GM18867 (cell line): ENCODE results near the gene LPO.

Experiments used
- ATAC-seq: cut with Tn5 transposase; IDR thresholded peaks from one replicate; pipeline ENCODE4 v1.9.1; 2021; ENCODE audit warnings: mild to moderate bottlenecking, moderate library complexity; ENCODE audit not compliant: unreplicated experiment

The LPO gene

GRCh38 chr17:58302919-58303585 lies 64.7 kb downstream of the LPO start:
- no peak for ATAC-seq

DNA sequence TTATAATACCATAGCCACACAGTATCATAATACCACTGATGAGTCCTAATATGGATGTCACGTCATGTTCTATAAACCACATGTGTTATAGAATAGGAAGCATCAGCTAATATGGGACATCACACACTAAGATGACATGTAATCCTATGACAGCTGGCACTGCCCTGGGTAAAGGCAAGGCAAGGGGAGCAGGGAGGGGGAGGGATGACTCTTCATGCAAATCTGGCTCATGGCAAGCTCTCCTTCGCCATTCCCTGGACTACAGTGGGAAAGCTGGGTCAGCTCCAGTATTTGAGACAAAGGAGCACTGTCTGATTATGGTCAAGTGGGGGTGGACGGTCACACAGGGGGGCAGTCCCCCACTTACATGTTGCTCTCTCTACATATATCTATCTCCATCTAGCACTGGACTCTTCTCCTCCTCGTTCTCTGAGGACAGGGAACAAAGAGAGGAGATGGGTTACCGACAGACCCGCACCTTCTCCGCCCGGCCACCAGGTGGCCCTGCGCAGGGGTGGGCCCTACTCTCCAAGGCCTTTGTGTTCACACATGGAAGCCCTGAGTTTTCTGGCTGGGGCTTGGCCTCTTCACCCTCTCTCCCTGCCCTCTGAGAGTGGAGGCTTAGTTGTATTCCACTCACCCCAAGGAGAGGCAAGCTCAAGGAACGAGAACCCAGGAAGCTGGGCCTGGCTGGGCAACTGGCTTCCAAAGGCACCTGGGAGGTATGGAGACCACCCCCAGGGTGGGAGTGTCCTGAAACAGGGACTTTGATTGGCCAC lies 65.8 kb downstream of the LPO start:
- ATAC-seq = no peak

DNA sequence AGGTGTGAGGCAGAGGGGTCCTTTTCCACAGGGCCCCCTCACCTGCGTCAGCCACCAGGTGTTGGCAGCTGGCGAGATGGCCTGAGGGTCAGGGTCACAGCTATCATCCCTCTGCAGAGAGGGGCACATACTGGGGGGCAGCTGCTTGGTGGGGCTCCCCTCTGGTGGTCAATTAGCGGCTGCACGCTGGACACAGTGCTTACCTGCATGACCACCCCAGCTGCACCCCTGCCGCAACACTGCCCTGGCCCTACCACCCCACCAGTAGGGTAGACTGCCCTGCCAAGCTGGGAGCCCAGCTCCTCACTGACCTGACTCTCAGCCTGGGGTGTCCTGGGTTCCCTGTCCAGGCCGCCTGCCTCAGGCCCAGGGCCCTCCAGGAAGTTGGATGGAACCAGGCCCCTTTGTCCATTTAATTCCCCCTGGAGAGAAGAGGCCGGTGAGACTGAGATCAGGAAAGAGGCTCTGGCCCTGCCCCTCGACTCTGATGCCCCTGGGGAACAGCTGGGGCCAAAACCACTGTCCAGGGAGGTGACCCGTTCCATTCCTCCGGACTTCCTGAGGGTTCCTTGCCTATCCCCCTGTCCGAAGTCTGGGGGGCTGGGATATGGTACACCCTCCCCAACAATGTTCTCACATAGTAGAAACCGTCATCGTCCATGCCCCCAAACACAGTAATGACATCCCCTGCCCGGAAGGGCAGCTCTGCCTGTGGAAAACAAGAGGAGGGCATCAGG lies 66.5 kb downstream of the LPO start:
- ATAC-seq = no peak

DNA sequence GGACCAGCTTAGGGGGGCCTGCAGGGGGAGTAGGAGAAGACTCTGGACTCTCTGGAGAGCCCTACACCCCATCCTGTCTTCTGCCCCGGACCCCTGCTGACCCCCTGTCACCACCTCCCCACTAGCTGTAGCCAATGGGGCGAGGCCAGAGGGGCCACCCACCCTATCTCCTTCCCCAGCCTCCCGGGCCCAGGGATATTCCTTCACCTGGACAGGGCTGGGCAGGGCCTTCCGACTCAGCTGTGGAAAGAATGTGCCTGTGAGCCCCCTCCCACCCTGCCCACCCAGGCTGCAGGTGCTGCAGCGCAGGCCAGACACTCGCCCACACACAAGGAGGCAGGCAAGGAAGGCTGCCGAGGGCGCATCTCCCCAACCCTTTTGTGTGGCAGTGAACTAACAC lies 67.2 kb downstream of the LPO start:
- no peak for ATAC-seq

DNA sequence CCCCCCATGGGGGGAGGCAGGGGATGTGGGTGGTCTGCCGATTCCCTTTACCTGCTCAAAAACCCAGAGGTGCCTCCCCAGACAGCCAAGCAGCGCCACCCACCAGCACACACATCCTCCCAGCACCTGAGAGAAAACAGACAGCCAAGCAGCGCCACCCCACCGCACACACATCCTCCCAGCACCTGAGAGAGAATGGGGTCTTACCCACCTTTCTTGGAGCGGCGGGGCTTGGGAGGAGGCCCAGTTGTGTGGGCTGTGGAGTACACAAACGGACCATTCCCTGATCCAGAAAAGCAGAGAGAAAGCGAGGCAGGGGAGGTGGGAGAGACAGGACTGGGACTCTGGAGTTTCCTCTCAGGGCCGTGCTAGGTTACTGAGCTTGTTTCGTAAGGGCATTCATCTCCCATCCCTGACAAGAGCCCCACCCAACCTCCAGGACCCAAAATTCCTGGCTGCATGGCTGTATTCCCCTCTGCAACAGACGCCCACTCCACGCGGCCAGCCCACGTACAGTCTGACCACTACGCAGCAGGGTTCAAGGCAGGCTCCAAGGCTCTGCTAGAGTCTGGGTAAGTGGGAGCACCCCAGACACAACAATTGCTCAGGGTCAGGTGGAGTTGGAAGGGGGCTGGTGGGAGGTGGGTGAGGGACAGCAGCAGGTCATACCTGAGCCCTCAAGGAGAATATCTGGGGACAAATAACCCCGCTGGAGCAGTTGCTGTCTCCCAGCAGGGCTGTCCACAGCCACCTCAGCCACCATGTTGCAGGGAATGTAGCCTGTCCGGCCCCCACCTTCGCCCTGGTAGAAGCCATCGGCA lies 68.0 kb downstream of the LPO start:
- ATAC-seq = no peak

GRCh38 chr17:58307468-58308172 lies 69.2 kb downstream of the LPO start:
- no peak for ATAC-seq

GRCh38 chr17:58308173-58308984 lies 70.0 kb downstream of the LPO start:
- no peak for ATAC-seq

- ATAC-seq = no peak
Observed at GRCh38 chr17:58308985-58309917, 70.9 kb downstream of the LPO start.

GRCh38 chr17:58309918-58310259 lies 71.5 kb downstream of the LPO start:
- no peak for ATAC-seq

GRCh38 chr17:58310511-58311428 lies 72.4 kb downstream of the LPO start:
- ATAC-seq = no peak

GRCh38 chr17:58311429-58311894 lies 73.1 kb downstream of the LPO start:
- ATAC-seq = no peak

GRCh38 chr17:58312021-58312630 lies 73.7 kb downstream of the LPO start:
- no peak for ATAC-seq

- ATAC-seq = no peak
Observed at GRCh38 chr17:58312829-58313228, 74.4 kb downstream of the LPO start.

DNA sequence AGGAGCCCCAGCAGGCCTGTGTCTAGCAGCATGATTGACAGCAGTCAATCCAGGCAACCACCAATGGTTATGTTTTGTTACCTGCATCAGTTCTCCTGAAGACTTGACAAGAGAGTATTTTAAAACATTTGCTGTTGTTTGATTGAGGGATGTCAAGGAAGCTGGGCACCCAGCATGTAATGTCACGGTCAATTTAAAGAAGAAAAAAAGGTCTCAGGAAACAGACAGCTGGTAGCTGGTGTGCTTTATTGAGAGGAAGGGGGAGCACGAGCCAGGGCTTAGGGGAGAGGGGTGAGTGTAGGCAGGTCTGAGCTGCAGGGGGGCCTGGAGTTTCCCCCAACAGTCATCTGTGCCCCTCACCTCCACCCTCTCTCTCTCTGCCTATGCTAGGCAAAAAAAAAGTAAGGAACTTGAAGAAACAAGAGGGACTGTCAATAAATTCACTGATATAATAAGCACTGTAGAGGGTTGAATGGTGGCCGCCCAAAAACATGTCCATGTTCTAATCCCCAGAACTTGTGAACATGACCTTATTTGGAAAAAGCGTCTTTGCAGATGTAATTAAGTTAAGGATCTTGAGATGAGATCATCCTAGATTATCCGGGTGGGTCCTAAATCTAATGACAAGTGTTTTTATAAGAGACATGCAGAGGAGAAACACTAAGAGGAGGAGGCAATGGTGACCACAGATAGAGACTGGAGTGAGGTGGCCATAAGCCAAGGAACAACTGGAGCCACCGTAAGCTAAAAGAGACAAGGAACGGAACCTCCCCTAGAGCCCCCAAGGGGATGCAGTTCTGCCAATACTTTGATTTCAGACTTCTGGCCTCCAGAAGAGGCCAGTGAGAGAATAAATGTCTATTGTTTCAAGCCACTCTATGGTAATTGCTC lies 75.7 kb downstream of the LPO start:
- no peak for ATAC-seq

DNA sequence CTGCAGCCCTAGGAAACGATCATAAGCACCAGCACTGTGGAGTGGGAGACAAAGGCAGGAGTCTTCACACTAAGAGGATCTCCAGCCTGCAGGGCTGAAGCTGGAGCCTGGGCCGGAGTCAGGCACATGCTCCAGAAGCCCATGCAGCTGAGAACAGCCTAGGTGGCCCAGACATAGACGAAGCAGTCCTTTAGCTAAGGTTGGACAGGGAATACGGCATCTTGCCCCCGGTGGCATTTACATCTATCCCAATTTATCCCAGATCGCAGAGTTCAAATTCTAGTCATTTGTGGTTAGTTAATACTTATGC lies 76.3 kb downstream of the LPO start:
- ATAC-seq = no peak

GRCh38 chr17:58315281-58315711 lies 76.9 kb downstream of the LPO start:
- ATAC-seq = no peak
